GM21423 (cell line): Measurements from ENCODE around the gene COL5A1.
"Not testable (repeated sequence)": the region's sequence is repeated elsewhere in the genome, so short reads cannot be mapped to it uniquely, and the experiment has no call there.

Experiments
- ATAC-seq: cut with Tn5 transposase; IDR thresholded peaks from one replicate; pipeline ENCODE4 v1.9.1; 2021; ENCODE audit warnings: mild to moderate bottlenecking, moderate library complexity; ENCODE audit not compliant: unreplicated experiment

Gene COL5A1

GRCh38 chr9:134655586-134656333 is 14.2 kb downstream of the COL5A1 start:
- ATAC-seq, result no peak

GRCh38 chr9:134656334-134657006 is 14.9 kb downstream of the COL5A1 start:
- no peak for ATAC-seq

GRCh38 chr9:134657666-134658377 is 16.2 kb downstream of the COL5A1 start:
- ATAC-seq, result no peak

GRCh38 chr9:134658378-134658955 is 16.9 kb downstream of the COL5A1 start:
- no peak for ATAC-seq

GRCh38 chr9:134659688-134660131 is 18.1 kb downstream of the COL5A1 start:
- ATAC-seq, result no peak

GRCh38 chr9:134660407-134660806 is 18.8 kb downstream of the COL5A1 start:
- no peak for ATAC-seq

GRCh38 chr9:134661299-134661698 is 19.7 kb downstream of the COL5A1 start:
- no peak for ATAC-seq

GRCh38 chr9:134661791-134662142 is 20.2 kb downstream of the COL5A1 start:
- ATAC-seq, result no peak

DNA sequence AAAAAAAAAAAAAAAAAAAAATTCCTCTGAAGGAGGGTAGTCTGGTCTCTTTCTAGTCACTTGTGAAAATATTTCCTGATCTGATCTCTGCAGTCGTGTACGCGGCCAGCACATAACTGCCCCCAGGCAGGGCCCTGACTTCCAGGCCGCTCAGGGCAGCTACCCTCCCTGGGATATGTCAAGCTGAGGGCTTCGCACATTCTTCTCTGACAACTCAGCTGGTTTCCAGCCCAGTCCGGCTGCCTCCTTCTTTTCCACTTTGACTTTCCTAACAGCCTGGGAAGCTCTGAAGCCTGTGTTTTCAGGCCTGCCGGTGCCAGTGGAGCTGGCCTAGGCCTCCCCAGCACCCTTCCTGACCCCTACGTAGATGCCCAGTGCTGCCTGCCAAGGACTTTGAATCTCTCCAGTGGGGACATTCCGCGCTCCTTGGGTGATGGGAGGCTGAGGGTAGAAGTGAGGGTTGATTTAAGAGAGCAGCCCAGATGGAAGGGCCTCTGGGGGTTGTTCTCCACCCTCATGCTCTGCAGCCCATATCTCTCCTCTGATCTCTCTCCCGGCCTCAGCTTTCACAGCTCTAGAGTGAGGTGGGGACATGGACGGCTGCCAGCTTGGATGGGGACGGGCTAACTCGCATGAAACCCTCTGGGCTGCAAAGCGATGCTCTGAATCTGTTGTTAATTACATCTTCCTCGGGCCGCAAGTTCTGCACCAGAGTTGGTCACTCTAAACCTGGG is 20.7 kb downstream of the COL5A1 start:
- no peak for ATAC-seq

DNA sequence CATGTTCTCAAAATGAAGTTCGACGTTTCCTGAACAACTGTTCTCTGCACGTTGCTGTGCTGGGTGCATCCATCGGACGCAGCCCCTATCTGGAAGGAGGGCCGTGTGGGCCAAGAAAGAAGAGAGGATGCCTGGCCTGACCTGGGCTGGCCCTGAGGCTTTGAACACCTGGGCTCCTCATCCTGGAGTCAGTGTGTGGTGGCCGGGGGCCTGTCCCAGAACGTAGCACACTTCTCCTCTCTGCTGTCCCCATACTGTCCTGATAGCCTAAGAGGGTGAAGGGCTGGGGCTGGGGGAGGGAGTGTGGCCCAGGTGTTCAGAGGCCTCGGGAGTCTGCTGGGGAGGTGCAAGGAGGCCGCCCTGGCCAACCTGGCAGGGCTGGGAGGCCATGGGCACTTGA is 21.5 kb downstream of the COL5A1 start:
- no peak for ATAC-seq

DNA sequence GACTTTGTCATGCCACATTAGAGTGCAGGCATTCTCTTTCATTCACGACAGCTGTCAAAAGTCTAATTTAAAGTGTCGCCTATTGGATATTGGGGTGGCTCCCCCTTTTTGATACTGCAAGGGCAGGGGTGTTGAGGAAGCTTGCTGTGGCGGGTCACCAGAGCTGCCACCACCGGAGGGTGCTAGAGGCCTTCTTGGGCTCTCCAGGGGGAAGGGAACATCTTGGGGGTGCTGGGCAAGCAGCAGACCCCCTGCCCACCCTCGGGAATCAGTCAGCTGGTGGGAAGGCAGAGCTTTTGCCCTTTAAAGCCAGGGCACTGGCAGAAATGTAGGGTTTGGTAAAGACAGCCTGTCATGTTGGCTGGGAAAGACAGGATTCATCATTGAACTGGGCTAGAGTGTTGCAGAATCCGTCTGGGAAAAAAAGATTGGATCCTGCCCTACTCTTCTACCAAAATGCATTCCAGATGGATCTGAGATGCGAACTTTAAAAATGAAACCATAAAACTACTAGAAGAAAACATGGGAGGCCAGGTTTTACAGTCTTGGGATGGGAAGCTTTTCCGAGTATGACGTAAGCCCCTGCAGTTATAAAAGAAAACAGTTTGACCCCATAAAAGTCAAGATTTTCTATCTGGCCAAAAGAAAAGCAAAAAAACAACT is 22.3 kb downstream of the COL5A1 start:
- ATAC-seq, result no peak

- ATAC-seq, result no peak
Measured at GRCh38 chr9:134664446-134664845, 22.8 kb downstream of the COL5A1 start.

GRCh38 chr9:134666208-134666607 is 24.6 kb downstream of the COL5A1 start:
- no peak for ATAC-seq

DNA sequence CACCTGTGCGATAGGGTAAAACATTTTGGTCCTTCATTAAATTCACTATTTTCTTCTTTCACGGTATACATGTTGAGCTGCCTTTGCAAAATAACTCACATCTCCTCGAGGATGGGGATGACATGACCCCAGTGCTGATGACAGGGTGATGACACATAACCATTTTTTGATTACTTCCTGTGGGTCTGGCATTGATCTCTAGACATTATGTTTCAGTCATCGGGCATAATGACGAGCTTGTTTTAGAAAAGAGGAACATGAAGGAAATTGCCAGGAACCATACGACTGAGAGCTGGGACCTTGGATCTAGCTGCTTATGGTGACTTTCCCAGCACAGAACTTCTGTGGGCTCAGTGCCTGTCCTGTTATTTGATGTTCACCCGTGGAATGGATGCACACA is 25.2 kb downstream of the COL5A1 start:
- ATAC-seq, result no peak

DNA sequence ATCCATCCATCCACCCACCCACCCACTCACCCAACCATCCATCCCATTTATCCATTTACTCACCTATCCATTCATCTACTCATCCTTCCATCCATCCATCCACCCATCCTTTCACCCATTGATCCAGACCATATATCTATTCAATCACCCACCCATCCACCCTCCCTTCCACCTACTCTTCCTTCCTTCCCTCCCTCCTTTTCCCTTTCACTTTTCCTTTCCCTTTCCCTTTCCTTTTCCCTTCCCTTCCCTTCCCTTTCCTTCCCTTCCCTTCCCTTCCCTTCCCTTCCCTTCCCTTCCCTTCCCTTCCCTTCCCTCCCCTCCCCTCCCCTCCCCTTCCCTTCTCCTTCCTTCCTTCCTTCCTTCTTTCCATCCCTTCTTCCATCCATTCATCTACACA is 27.4 kb downstream of the COL5A1 start:
- ATAC-seq, result not testable (repeated sequence)

- ATAC-seq, result no peak
Measured at GRCh38 chr9:134669399-134669955, 27.9 kb downstream of the COL5A1 start.

DNA sequence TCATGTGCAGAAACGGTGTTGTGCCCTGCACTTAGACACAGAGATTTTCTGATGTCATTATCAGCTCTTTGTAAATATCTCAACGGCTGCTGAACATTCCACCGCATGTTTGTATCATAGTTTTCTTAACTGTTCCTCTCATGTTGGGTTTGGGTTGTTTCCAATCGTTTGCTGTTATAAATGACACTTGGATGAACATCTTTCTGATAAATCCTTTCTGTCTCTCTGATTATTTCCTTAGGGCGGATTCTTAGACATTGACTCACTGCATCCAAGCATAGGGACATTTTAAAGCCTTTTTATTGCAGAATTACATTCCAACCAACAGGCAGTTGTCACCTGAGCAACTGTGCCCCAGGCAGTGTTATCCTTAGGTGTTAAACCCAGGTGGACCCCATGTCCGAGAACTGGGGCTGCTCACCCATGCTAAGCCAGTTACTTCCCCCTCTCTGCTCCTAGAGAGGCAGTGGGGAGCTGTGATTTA is 28.5 kb downstream of the COL5A1 start:
- ATAC-seq, result no peak

DNA sequence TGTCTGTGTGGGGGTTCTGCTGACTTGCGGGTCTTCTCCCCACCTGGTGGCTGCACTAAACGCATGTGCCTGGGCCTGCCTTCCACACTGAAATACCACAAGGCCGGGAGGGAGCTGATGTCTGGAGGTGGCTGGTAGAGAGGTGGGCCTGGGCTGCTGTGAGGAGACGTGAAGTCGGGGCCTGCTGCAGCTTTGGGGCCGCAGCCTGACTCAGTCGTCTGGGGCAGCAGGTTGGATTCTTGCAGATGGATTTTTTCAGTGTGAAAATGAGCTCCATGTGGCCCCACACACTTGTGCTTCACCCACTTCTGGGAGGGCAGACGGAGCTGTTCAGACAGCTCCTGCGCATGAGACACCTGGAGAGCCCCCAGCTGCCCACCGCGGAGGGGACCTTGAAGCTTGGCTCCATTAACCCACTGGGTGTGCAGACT is 29.3 kb downstream of the COL5A1 start:
- ATAC-seq, result no peak

GRCh38 chr9:134671341-134672113 is 29.9 kb downstream of the COL5A1 start:
- ATAC-seq, result no peak
